NCI-H1105 treated with DMSO at 0.1 percent for 48 hours (cell line): ENCODE measurements around the gene DPP6.
A peak's percentile ranks its signal among the peaks of the same experiment; 100 is the strongest.

ENCODE experiments used
- DNase-seq: peaks from one replicate; lab custom pipeline; 2025; lab: John Stamatoyannopoulos, UW

Gene DPP6

DNA sequence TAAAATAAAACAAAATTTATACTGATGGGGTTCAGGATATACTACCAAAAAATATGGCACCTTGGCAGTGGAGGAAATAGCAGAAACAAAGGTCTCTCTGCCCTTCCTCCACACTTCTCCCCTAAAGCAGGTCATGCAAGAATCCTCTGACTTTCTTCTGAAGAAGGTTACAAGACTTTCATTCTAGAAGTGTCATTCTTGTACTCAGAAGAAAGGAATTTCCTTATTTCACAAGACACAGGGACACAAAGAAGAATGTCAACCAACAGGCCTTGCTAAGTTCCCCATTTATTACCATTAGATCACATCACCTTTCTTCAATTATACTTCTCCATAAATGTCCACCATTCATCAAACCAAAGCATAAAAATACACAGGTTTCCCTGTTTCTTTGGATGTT is 480.6 kb downstream of the DPP6 start:
- no peak for DNase-seq

DNA sequence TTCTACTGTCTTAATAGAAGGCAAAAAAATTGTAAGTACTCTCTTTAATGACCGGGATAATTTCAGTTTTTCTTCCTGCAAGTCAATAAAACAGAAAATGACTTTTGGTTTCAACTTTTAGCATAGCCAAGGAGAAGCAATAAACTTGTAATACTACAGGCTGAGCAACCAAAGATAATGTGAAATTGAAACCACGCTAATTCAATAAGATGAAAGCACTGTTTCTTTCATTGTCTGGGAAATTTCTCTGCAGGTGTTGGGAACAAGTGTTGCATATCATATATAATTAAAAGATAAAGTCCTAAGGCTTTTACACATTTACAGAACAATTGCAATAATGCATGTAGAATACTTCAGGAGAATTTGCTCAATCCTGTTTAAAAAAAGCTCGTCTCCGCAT is 488.4 kb downstream of the DPP6 start:
- no peak for DNase-seq

DNA sequence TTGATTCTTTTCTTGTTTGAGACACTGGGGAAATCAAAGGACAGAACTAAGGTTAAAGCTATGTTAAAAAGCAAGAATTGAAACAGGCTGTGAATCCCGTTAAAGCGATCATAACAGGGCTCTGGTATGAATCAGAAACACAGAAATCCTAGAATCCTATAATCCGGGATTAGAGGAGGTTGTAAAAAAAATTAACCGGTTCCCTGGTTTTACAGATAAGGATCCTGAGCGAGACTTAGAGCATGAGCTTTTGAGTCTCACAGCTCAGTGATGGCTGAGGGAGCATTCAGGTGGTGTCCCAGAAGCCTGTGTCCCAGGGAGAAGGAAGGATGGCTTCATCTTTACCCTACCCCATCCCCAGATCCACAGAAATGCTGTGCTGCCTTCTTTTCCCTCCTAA is 489.4 kb downstream of the DPP6 start:
- DNase-seq = no peak

DNA sequence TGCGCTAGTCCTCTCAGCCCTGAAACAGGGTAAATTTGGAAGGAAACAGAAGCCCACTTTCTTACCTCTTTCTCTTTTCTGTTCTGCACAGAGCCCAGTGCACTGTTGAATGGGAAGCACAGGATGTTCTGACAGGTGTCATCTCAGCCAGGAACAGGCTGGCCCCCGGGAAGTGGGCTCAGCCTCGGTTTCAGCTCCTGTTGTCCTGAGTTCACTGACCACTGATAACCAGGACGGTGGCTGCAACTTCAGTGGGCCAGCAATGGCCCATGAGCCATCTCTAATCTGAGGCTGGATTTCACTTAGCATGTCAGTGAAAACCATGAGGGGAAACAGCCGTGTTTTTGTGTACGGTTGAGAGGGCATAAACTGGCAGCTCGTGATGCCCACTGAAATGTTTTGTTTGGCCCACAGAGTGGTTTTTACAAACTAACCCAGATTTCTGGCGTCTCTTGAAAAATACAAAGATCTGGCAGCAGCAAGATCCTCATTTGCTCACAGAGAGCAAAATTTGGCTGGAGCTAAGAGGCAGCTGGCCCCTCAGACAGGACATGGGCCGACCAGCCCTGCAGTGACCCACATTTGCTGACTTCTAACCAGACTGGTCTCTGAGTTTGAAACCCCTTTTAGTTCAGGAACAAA is 494.9 kb downstream of the DPP6 start:
- DNase-seq = no peak

DNA sequence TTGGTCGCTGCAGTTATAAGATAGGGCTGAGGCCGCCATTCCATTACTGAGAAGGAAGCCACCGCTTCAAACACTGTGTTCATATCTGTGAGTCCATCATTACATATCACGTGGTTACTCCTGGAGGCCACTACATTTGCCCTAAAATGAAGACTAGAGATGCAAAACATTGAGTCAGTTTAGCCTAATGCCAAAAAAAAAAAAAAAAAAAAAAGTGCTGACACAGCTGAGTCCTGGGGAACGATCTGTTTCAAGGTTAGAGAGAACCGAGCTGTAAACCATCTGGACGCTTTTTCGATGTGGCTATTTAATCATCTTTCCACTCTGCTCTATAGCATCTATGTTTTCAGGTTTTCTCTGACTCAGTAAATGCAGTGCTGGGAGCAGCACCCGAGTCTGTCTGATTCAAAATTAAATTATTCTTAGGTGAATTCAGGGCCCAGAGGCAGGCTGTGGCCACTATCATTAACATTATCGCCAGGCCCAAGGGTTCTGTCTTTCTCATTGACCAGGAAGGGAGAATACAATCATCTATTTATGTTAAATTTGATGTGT is 501.6 kb downstream of the DPP6 start:
- no peak for DNase-seq

DNA sequence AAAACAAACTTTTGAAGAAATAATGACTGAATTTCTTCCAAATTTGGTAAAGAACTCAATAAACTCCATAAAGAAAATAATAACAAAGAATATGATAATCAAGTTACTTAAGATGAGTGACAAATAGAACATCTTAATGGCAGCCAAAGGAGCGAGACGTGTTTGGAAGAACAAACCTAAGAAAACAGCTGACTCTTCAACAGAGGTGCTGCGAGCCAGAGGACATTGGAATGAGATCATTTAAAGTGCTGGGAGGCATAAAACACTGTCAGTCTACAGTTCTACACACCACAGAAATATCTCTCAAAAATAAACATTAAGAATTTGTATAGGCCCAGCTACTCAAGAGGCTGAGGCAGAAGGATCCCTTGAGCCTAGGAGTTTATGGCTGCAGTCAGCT is 507.3 kb downstream of the DPP6 start:
- no peak for DNase-seq

DNA sequence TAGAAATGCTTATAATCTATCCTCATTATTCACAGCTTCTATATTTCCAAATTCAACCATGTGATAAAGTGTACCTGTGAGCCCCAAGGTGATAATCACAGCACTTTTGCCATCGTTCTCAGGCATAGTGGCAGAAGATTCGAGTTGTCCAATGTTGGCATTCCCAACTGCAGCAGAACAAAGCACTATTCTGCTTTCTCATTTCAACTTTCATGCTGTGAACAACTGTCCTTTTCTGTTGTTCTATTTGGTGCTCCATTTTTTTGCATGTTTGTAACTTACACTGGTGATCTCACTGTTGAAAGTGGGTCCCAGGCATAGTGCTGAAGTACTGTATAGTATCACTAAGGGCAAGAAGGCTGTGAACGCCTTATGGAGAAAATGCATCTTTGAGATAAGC is 512.5 kb downstream of the DPP6 start:
- no peak for DNase-seq

DNA sequence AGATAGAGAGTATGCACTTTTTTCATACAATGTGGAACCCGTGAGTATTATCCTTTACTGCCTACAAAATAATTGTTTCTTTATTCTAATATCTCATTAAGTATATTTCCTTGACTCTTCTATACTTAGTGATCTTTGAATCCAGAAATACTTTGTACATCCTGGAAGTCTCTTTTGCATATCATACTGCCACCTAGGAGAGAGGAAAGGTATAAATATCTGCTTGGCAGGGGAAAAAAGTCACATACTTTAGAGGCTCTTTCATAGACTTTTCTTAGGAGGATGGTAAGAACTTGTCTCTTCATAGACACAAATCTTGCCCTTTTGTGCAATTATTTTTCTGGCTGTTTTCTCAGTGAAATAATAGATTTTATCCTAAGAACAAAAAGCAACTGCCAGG is 514.7 kb downstream of the DPP6 start:
- peak; percentile 49 for DNase-seq

DNA sequence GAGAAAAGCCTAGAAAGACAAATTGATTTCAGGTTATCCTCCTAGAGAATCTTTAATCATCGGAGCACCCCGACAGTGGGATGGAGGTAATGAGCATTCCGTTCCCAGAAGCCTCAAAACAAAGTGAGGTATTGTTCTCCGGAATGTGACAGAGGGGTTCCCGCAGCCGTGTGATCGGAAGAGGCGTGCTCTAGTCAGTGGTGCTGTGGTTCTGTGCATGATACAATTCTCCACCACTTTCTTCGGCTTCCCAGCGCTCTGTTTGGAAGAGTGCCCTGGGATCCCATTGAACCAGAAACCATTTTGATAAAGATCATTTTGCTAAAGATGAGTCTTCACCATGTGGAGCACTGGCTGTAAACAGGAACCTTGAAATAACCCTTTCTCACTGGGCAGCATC is 516.1 kb downstream of the DPP6 start:
- no peak for DNase-seq

DNA sequence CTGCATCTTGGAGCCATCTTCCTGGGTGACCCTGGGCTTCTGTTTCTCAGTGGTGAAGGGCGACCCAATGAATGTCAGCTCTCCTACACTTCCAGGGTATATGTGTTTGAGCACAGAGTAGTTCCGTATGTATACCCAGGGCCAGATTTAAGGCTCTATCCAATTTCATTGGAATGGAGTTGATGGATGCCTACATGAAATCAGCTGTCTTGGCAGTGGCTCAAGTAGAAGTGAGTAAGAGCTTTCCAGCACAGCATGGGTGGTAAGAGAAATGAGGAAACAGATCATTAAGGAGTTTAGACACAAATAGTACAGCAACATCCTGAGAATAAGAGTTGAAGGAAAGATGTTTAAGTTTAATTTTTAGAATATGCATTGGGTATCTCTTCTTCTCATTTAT is 517.7 kb downstream of the DPP6 start:
- no peak for DNase-seq

DNA sequence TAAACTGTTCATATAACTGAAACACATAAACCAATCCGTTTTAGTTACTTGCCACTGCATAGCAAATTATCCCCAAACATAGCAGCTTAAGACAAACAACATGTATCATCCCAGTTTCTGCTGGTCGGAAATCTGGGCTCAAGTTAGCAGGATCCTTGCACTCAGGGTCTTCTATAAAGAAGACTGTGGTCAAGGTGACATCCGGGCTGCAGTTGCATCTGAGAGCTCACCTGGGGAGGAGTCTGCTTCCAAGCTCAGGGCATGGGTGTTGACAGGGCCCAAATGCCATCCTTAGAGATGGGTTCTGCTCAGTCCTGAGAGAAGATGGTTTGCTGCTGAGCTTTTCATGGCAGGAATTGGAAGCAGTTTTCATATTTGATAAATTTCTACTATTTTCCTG is 519.6 kb downstream of the DPP6 start:
- no peak for DNase-seq

DNA sequence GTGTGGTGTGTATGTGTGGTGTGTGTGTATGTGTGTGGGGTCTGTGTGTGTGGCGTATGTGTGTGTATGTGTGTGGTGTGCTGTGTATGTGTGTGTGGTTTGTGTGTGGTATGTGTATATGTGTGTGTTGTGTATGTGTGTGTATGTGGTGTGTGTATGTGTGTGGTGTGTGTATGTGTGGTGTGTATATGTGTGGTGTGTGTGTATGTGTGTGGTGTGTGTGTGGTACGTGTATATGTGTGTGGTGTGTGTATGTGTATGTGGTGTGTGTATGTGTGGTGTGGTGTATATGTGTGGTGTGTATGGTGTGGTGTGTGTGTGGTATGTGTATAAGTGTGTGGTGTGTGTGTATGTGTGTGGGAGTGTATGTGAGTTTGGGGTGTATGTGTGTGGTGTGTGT is 522.0 kb downstream of the DPP6 start:
- DNase-seq = no peak

DNA sequence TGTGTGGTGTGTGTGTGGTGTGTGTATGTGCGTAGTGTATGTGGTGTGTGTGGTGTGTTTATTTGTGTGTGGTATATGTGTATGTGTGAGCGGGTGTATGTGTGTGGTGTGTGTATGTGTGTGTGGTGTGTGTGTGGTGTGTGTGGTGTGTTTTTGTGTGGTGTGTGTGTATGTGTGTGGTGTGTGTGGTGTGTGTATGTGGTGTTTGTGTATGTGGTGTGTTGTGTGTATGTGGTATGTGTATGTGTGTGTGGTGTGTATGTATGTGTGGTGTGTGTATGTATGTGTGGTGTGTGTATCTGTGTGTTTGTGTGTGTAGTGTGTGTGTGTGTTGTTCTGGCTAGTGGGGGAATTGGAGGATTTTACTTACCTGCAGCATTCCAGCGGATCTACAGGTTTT is 523.3 kb downstream of the DPP6 start:
- DNase-seq = no peak

DNA sequence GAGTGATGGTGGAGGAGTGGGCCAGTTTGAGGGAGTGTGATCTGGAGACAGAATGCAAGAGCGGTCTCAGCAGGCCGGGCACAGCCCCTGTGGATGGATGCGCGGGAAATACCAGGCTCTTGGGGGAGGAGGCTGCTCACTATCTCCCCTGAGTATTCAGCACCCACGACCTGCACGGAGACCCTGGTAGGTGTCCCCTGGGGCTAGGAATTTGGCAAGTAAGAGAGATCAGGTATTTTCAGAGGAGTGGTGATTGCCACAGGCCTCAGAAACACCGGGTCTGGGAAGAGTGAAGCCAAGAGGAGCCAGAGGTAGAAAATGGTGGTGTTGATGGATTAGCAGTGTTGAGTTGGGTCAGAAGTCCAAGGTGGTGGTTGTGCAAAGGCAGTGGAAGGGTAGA is 524.4 kb downstream of the DPP6 start:
- DNase-seq = no peak

DNA sequence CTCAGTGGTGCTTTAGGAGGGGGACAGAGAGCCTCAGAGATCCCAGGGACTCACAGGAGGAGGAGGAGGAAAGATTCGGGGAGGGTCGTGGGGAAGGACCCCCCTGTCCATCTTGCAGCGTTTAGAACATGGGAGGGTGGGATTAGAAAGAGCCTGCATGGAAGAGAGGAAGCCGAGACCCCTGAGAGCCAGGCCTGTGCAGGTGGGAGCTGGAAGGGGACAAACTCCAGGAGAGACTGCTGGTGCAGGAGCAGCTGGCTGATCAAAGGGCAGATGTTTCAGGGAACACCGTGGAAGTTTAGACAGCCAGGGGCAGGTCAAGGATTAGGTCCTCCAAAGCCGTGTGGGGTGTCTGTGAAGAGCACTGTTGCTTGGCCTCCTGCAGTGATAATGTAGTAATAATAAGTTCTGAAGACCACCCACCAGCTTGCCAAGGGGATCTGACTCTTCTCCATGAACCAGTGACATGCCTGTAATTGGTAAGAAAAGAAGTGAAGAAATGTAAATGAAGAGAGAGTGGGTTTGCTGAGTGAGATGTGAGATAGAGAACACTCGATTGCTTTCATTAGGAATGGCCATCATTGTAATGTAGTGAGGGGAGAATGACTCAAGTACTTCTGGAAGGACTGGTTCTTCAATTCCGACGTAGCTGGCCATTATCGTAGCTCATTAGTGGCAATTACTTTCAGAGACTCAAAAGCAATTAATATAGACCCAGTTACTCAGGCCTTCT is 525.1 kb downstream of the DPP6 start:
- peak; percentile 95 for DNase-seq

DNA sequence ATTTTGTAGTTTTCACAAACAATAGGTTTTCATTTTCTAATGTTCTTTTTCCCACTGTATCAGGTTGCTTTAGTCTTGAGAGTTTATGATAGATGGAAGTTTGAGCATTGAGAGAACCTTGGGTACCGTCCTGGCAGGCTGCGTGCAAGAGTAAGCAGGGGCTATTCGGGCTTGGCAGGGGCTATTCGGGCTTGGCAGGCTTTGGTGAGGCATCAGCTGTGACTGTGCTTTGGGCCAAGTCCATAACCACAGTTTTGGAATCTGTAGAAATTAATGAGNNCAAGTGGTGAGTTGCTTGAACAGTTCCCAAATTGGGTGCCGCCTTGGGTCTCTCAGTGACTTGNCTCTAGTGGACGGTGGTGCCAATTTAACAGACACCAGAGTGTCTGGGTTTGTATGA is 526.1 kb downstream of the DPP6 start:
- DNase-seq = peak; percentile 56

DNA sequence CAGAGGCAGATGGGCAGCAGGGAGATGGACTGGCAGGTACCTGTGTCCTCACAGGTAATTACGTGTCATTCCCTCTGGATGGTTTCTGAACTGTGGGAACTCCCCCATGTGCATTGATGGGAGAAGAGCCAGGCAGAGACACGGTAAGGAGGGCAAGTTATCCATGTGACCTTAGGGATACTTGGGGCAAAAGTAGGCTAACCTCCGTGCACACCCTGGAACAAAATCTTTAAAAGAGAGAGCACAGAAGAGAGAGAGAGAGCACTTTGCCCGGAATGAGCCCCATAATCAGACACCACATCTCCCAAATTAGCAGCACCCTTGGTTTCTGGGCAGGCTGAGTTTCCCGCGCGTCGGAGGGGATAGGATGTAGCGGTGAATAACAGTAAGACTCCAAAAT is 527.5 kb downstream of the DPP6 start:
- DNase-seq = no peak

DNA sequence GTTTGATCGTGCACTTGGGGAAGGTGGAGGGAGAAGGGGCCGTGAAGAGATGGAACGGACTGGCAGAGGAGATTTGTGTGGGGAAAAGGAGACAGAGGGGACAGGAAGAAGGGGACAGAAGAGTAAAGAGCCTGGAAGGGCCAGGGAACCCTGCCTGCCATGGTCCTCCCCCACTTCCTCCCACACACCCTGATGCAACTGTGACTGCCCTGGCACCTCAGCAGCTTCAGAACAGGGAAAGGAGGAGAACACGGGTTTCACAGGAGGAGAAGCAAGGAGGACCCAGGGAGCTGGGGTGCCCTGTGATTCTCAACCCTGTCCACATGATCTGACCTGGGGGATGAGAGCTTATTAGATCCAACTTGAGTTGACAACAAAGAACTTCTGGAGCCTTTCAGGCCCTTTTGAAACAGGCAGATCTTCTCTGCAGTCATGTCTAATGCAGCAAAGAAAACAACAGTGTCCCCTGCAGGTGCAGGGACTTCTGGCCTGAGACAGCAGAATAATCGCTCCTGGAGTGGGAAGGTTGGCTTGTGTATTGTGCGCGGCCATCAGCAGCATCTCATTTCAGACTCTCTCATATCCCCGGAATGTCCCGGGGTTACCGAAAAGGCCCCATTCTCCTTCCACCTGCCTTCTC is 529.2 kb downstream of the DPP6 start:
- DNase-seq = no peak

DNA sequence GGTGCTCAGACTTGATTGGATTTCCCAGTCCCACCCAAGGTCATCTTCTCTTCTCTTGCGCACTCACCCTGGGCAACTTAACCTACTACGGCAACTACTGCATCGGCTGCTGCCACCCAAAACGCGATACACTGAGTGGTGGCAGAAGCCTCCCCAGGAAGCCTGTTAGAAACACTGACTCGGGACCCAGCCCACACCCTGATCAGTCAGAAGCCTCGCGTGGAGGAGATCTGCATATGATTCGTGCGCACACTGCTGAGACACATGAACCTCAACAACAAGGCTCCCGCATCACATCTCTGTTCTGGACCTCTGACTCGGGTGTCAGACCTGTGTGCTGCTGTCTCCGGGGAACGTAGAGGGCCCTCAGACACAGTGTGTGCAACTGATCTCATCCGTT is 531.3 kb downstream of the DPP6 start:
- no peak for DNase-seq

DNA sequence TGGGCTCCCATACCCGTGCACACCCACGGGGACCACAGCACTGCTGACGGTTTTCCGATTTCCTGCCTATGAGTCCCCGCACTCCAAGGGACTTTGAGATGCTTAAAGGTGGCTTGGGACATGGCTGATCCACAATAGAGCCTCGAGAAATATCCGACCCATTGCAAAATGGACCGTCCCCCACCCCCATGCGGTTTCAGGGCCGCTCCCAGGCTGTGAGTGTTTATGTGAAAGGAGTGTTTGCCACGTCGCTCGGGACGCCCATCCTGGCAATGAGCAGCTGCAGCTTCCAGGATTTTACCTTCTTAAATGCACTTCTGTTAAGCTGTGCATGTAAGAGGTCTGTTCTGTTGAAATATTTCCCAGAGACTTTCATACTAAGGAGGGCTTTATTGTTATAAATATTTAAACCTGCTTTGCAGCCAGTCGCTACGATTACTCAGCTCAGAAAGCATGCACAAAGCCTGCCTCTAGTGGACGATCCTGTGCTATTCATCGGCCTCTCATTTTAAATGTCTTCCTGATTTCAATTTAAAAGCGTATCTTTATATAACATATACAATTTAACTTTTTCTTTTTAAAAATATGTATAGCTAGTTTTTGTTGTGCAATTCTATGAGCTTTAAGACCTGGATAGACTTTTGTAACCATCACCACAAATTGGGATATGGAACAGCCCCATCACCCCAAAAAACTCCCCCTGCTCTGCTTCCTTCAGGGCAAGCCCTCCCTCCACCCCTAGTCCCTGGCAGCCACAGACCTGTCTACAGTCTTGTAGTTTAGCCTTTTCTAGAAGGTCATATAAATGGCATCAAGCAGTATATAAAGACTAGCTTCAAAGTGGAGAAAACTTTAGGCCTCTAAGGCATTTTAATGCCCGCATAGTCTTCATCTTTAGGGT is 532.4 kb downstream of the DPP6 start:
- no peak for DNase-seq

DNA sequence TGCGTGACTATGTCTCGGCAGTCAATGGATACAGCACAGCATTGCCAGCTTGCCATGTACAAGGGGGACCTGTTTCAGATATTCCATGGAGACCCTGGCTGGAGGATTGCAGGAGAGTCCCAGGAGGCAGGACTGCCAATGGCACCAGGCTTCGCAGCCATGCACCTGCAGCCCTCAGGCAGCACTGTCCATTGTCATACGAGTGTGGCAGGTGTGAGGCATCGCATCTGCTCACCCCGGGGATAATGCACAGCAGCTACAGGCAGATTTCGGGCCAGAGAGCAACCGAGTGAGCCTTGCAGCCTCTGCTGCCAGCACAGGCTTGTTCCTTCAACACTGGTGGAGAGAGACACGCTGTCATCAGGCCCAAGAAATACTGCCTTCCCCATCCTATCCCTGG is 535.6 kb downstream of the DPP6 start:
- DNase-seq = peak; percentile 39

DNA sequence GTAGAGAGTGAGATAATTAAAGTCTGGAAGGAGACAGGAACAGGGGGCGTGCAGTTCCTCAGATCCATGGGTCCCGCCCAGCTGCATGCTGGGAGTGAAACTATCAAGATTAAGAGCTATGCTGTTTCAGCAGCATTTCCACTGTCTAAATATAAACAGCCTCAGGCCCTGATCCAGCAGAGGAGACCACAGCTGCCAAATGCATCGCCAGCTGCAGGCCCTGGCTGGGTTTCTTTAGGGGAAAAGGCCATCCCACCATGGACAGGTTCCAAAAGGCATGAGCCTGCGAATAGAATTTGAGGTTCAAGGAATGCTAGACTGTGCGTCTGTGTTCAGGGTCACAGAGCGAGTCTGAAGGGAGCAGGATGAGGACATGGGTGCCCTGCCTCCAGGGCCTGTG is 539.3 kb downstream of the DPP6 start:
- peak; percentile 56 for DNase-seq
